Measurements from ENCODE around the gene DNAJC16.
"Not testable (repeated sequence)": the region's sequence is repeated elsewhere in the genome, so short reads cannot be mapped to it uniquely, and the experiment has no call there.

The DNAJC16 gene

GRCh38 chr1:15508700-15509487 is 17.8 kb upstream of the DNAJC16 start:
- DNase-seq, result no peak

DNA sequence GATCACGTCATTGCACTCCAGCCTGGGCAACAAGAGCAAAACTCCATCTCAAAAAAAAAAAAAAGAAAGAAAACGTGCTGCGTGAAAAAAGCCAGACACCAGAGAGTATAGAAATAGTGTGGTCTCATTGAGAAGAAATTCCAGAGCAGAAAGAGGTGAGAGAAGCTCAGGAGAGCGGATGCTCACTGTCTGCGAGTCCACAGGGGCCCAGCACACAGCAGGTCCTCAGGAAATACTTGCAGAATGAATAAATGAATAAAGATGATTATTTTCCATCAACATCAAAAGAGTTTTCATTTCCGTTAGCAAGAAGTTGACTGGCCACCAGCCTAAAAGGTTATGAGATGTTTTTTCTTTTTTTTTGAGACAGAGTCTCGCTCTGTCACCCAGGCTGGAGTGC is 17.1 kb upstream of the DNAJC16 start:
- no peak for DNase-seq

GRCh38 chr1:15510611-15511405 is 15.8 kb upstream of the DNAJC16 start:
- no peak for DNase-seq

GRCh38 chr1:15513192-15513591 is 13.5 kb upstream of the DNAJC16 start:
- no peak for DNase-seq

DNA sequence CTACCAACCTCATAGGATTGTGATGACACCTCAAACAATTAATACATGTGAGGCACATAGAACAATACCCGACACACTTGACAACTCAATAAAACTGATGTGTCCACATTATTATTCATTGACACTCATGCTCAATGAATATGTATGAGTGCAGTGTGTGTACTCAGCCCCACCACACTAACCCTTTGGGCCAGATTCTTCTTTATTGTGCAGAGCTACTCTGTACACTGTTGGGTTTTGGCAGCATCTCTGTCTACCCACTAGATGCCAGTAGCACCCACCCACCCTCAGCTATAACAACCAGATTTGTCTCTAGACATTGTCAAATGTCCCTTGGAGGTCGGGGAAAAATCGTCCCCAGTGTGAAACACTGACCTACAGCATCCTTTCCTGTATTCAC is 12.7 kb upstream of the DNAJC16 start:
- DNase-seq, result no peak

DNA sequence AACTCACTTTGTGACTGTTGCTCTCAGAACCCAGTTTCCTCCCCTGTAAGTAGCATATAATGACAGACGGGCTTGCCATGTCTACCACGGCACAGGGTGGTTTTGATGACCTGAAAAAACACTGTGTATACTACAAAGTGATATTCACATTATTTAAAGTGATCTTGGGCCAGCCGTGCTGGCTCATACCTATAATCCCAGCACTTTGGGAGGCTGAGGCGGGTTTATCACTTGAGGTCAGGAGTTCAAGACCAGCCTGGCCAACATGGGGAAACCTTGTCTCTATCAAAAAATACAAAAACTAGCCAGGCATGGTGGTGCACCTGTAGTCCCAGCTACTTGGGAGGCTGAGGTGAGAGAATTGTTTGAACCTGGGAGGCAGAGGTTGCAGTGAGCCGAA is 12.1 kb upstream of the DNAJC16 start:
- not testable (repeated sequence) for DNase-seq

DNA sequence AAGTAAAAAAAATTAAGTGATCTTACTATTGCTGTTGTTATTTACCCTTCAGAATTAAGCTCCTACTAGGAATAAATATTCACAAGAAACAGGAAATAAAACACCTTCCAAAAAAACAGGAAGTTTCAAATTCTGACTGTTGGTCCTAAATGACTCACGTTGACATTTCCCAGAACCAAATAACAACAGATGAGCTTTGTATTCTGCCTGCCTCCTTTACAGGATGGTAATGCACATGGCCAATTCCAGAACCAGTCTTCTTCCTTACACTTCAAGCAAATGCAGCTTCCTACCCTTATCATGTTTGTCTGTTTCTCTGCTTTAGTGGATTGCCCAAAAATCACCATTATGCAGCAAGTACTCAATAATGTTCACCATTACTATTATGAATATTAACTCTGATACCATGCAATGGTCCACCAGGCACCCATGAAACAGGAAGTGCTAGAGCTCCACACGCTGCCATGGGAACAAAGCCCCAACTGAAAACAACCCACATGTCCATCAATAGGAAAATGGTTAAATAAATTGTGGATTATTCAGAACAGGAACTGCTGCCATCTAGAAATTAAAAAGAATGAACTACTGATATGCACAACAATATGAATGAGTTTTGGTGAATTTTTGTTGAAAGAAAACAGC is 11.5 kb upstream of the DNAJC16 start:
- DNase-seq, result no peak

DNA sequence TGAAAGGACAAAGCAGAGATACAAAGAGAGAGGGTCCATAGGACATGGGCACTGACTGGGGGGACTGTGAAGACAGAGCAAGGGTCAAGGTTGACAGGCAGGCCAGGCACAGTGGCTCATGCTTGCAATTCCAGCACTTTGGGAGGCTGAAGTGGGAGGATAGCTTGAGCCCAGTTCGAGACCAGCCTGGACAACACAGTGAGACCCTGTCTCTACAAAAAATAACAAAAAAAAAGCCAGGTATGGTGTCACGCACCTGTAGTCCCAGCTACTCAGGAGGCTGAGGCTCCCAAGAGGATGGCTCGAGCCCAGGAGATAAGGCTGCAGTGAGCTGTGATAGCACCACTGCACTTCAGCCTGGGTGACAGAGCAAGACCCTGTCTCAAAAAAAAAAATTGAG is 7.0 kb upstream of the DNAJC16 start:
- DNase-seq, result no peak

- DNase-seq, result not testable (repeated sequence)
These were observed 5.3 kb upstream of the DNAJC16 start for GRCh38 chr1:15521206-15521906.

GRCh38 chr1:15522551-15522950 is 4.1 kb upstream of the DNAJC16 start:
- DNase-seq, result no peak

DNA sequence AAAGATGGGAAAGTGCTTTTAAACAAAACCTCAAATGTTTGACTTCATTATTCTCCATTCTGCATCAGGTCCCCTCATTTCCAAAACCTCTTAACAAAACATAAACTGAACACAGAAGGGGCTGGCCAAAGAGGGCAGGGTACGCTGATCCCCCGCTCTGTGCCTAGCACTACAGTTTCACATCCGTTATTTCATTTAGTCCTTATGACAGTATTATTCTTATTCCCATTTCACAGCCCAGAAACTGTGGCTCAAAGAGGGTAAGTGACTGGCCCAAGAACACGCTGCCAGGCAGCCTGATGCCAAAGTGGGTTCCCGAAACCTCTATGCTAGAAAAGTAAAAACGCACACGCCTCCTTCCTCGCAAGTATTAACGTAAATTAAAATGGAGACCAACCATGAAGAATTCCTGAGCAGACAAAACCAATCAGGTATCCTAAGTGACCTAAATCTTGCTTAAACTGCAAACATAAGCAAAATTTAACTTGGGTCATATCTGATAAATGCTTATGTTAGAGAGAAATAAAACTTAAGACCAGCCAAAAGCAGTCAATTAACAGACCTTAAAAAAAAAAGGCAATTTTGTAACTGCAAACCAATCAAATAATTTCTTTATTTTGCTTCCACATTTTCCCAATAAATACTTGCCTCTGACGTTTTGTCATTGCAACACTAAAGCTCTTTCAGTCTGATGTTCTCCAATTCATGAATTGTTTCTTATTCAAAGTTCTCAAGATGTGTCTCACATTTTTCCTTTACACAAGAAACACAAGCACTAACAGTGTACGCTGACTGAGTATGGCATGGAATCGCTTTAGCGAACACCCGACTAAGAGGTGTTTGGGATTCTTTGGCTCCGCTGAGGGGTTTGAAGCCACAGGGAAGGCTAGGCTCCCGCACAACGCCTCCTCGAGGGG is 3.3 kb upstream of the DNAJC16 start:
- no peak for DNase-seq

- no peak for DNase-seq
These were observed 2.7 kb upstream of the DNAJC16 start, which contains the start of gene CASP9 for GRCh38 chr1:15524021-15524282. TSS of gene CASP9 (minus strand) at chr1:15524215. CDS start at chr1:15524200, 15 bp downstream.

- peak; percentile 100 for DNase-seq
These were observed 2.2 kb upstream of the DNAJC16 start for GRCh38 chr1:15524283-15525049.

DNA sequence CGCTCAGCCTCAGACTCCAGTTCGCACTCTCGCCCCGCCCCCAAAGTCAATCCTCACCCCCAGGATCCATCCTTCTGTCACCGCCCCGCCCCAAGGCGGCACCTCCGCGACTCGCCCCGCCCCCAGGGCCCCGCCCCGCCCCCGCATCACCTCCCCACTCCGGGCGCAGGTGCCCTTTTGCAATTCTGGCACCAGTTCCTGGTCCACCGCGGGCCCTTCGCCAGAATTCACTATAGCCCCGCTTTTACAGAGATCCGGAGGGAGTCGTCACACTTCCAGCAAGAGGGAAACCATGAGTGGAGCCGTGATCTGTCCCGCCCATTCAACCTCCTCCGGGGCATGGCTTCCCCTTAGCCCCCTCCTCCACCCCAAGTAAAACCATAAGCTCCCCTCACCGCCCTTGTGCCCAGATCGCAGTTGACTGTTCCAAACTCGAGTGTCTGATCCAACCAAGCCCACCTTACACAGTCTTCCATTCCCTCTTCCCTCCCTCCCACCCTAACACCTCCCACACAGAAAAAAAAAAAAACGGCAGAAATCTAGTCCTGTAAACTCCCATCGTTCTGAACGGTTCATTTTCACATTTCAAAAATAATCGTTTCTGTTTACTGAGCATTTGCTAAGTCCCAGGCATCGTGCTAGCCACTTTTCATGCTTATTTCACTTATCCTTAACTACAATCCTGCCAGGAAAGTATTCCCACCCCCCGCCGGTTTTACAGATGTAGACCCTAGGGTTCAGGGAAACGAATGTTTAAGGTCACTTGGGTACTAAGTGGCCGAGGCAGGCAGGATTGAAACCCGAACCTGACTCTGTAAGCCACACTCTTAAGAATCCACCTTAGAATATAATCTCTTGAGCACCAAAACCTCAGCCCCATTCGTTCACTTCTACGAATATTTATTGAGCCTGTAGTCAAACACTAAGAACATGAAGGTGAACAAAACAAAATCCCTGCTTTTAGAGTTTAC is 1.3 kb upstream of the DNAJC16 start:
- DNase-seq, result no peak

DNA sequence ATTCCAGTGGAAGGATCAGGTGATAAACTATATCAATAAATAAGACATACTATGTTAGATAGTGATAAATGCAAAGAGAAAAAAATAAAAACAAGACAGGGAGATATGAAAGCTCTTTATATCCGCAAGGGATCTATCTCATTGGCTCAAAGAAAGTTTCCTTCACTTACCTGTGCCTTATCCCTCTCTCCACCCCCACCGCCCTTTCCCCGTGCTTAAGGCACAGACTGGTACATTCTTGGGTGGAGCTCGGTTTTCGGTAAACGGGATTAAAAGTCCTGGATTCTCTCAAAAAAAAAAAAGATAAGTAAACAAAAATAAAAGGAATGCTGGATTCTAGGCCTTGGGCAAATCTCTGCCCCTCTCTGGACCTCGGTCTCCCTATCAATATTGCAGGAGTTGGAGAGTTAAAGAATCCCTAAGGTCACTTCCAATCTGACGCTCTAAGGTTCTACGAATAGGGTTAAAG is 593 bp upstream of the DNAJC16 start:
- DNase-seq, result no peak

DNA sequence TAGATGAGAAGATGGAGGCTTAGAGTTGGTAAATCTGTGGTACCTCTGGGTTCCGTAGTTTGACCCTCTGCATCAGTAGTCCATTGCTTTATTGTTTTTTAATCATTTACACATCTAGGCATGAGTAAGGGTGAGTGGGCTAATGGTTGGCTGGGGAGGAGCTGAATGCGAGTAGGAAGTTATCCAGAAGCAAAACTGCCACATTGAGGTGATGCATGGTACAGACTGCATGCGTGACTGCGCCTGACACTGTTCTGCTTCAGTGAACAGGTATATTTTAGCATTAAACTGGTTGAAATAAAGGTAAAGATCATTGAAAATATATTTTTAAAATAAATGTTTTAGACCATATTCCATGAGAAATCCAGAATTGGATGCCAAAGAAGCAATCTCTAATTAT is 4.4 kb downstream of the DNAJC16 start:
- no peak for DNase-seq

- no peak for DNase-seq
These were observed 5.0 kb downstream of the DNAJC16 start for GRCh38 chr1:15531682-15532081.

DNA sequence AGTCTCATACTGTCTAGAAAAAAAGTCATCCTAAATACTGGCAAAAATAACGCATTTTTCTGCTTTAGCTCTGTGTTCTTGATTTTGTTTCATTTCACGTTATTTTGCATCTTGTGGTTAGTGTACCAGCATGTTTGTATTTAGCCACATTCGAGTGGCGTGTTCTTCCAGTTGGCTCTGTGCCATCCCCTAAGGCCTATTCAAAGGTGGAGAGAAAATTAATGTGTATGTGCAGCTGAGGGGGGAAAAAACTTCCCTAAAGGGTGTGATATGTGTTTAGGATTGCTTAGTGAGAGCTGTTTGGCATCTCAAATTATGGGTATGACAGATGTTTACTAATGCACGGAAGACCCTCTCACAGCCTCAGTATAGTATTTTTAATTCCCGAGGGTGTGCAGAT is 12.1 kb downstream of the DNAJC16 start:
- peak; percentile 32 for DNase-seq

- DNase-seq, result no peak
These were observed 13.5 kb downstream of the DNAJC16 start for GRCh38 chr1:15540186-15540585.

DNA sequence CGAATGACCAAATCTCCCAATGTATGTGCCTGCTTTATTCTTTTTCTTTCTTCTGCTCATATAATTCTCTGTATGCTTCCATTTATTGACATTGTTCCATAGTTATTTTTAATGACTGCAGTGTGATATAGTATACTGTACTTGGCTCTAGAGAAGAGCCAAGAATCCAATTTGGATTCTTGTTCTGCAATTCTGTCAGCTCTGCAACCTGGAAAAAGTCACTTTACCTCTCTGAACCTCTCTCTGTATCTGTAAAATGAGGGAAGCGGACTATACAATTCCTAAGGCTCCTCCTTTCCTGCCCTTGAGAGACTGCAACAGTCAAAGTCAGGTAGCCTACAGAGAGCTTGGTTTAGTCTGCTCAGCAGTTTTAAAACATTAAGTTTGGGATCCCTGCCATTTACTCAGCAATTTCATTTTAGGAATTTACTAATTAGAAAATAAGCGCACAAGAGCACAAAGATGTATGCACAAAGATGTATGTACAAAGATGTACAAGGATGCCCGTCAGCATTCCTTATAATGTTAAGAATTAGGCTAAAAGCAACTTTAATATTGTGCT is 14.7 kb downstream of the DNAJC16 start:
- DNase-seq, result no peak
